Prostate gland (tissue), 2 donors: Measurements from ENCODE around the gene PDLIM1.

ENCODE experiments used
- POLR2A ChIP-seq: fragments of 450-650 bp; IDR thresholded peaks from one replicate; pipeline ENCODE4 v1.6.1; 2016; ENCODE audit warnings: antibody characterized with exemption, mild to moderate bottlenecking
- POLR2AphosphoS5 ChIP-seq: sonication (generic); formaldehyde crosslinking; IDR thresholded peaks from one replicate; pipeline ENCODE4 v1.6.1; 2017; ENCODE audit warnings: antibody characterized with exemption
- TF ChIP-seq, protein P1 (sequence below), 4 experiments: fragments of 200-600 bp in 2 of 4; fragments of 450-650 bp in 2 of 4; sonication (generic) in 2 of 4; IDR thresholded peaks; 1 replicate in 3 of 4; 2 replicates in 1 of 4; pipeline ENCODE4 v1.5.1; 2016 to 2019; ENCODE audit warnings: antibody characterized with exemption in 4 of 4, mild to moderate bottlenecking in 2 of 4, moderate library complexity in 2 of 4

- TF ChIP-seq, protein P1, sequence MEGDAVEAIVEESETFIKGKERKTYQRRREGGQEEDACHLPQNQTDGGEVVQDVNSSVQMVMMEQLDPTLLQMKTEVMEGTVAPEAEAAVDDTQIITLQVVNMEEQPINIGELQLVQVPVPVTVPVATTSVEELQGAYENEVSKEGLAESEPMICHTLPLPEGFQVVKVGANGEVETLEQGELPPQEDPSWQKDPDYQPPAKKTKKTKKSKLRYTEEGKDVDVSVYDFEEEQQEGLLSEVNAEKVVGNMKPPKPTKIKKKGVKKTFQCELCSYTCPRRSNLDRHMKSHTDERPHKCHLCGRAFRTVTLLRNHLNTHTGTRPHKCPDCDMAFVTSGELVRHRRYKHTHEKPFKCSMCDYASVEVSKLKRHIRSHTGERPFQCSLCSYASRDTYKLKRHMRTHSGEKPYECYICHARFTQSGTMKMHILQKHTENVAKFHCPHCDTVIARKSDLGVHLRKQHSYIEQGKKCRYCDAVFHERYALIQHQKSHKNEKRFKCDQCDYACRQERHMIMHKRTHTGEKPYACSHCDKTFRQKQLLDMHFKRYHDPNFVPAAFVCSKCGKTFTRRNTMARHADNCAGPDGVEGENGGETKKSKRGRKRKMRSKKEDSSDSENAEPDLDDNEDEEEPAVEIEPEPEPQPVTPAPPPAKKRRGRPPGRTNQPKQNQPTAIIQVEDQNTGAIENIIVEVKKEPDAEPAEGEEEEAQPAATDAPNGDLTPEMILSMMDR (IDR thresholded peaks at IDR 0.05), result no peak
- TF ChIP-seq POLR2AphosphoS5 (no peak), POLR2A (no peak)
Measured at GRCh38 chr10:95225136-95225535, 65.7 kb downstream of the PDLIM1 start.
